Chondrocyte (in vitro differentiated cells): Measurements from ENCODE around the gene VPS13D. TPM values are rescaled to one million over a fixed set of nuclear protein-coding genes. Genes with fewer than 3 reads are reported as not detected.

Experiments used
- DNase-seq: peaks from one replicate; pipeline ENCODE4 v3.0.0; 2021; ENCODE audit warnings: mixed read lengths, low spot score
- H3K27ac Mint-ChIP-seq: one replicate; pipeline ENCODE4 v1.8.0; 2021; ENCODE audit warnings: mild to moderate bottlenecking, moderate library complexity, mixed read lengths; ENCODE audit not compliant: unreplicated experiment
- H3K27me3 Mint-ChIP-seq: 2 replicates; pipeline ENCODE4 v1.8.0; 2021; ENCODE audit warnings: low read depth, mixed read lengths
- H3K36me3 Mint-ChIP-seq: 2 replicates; pipeline ENCODE4 v1.8.0; 2021; ENCODE audit warnings: low read depth, mixed read lengths
- H3K4me1 Mint-ChIP-seq: 2 replicates; pipeline ENCODE4 v1.8.0; 2021; ENCODE audit warnings: low read depth, mild to moderate bottlenecking, mixed read lengths
- H3K4me3 Mint-ChIP-seq: one replicate; pipeline ENCODE4 v1.8.0; 2021; ENCODE audit warnings: mild to moderate bottlenecking, moderate library complexity, mixed read lengths; ENCODE audit not compliant: unreplicated experiment
- H3K9me3 Mint-ChIP-seq: 2 replicates; pipeline ENCODE4 v1.8.0; 2021; ENCODE audit warnings: low read depth, mixed read lengths
- CTCF ChIP-seq: fragments of 200-600 bp; sonication (generic); IDR thresholded peaks from 2 replicates; pipeline ENCODE4 v1.5.0; 2021; ENCODE audit warnings: antibody characterized with exemption, mild to moderate bottlenecking, moderate library complexity
- total RNA-seq: library from RNA; stranded (reverse); gene quantifications from 3 replicates; pipeline ENCODE4 v1.2.1, GENCODE V29; 2021

The VPS13D gene
- total RNA-seq, 1 donor from 2014 or later: 40.0 TPM

GRCh38 chr1:12402159-12402673 lies 172.4 kb downstream of the VPS13D start:
- H3K4me3 Mint-ChIP-seq: no peak overlapping the region
- no peak for DNase-seq

GRCh38 chr1:12402842-12403241 lies 173.0 kb downstream of the VPS13D start:
- peaks cover 30% of the 10 kb centered on the region for H3K36me3 Mint-ChIP-seq
- H3K27ac Mint-ChIP-seq: no peak overlapping the region
- no peak for DNase-seq
- H3K4me1 Mint-ChIP-seq: peaks cover 32% of the 10 kb centered on the region
- TF ChIP-seq CTCF: no peak
- H3K4me3 Mint-ChIP-seq: no peak overlapping the region
- no peaks in the 10 kb centered on the region for H3K9me3 Mint-ChIP-seq
- no peaks in the 10 kb centered on the region for H3K27me3 Mint-ChIP-seq

More at GRCh38 chr1:12402159-12402673, 172.4 kb downstream of the VPS13D start:
- no peak overlapping the region for H3K27ac Mint-ChIP-seq
- no peaks in the 10 kb centered on the region for H3K27me3 Mint-ChIP-seq
- peaks cover 36% of the 10 kb centered on the region for H3K36me3 Mint-ChIP-seq
- TF ChIP-seq CTCF: no peak
- H3K9me3 Mint-ChIP-seq: no peaks in the 10 kb centered on the region
- peaks cover 29% of the 10 kb centered on the region for H3K4me1 Mint-ChIP-seq

- no peak for TF ChIP-seq CTCF
- Mint-ChIP-seq H3K4me3 (no peak overlapping the region), H3K36me3 (peaks cover 37% of the 10 kb centered on the region), H3K9me3 (peaks cover 4% of the 10 kb centered on the region), H3K4me1 (peaks cover 37% of the 10 kb centered on the region), H3K27ac (peak overlapping the region; percentile 67), H3K27me3 (no peaks in the 10 kb centered on the region)
- no peak for DNase-seq
Measured at GRCh38 chr1:12404918-12405317, 175.1 kb downstream of the VPS13D start.

- DNase-seq: no peak
- Mint-ChIP-seq H3K9me3 (peaks cover 8% of the 10 kb centered on the region), H3K27me3 (no peaks in the 10 kb centered on the region), H3K4me1 (peaks cover 38% of the 10 kb centered on the region), H3K4me3 (no peak overlapping the region), H3K36me3 (peaks cover 37% of the 10 kb centered on the region), H3K27ac (peak overlapping the region; percentile 71)
- peak; percentile 63 for TF ChIP-seq CTCF
Measured at GRCh38 chr1:12405325-12406210, 175.7 kb downstream of the VPS13D start.

GRCh38 chr1:12406211-12407021 lies 176.6 kb downstream of the VPS13D start:
- Mint-ChIP-seq H3K9me3 (peaks cover 8% of the 10 kb centered on the region), H3K36me3 (peaks cover 40% of the 10 kb centered on the region), H3K4me1 (peaks cover 38% of the 10 kb centered on the region), H3K27ac (peak overlapping the region; percentile 71), H3K4me3 (no peak overlapping the region), H3K27me3 (no peaks in the 10 kb centered on the region)
- no peak for DNase-seq
- no peak for TF ChIP-seq CTCF
